Glutamatergic neuron (in vitro differentiated cells): ENCODE measurements around the gene ELF3. TPM values are rescaled to one million over a fixed set of nuclear protein-coding genes. Genes with fewer than 3 reads are reported as not detected.
"Not testable (repeated sequence)": the region's sequence is repeated elsewhere in the genome, so short reads cannot be mapped to it uniquely, and the experiment has no call there.

Source experiments
- DNase-seq: peaks from one replicate; pipeline ENCODE4 v3.0.0; 2022
- H3K27ac Mint-ChIP-seq: one replicate; pipeline ENCODE4 v1.8.0; 2020; ENCODE audit warnings: mild to moderate bottlenecking, mixed read lengths, inconsistent platforms; ENCODE audit not compliant: unreplicated experiment
- H3K27me3 Mint-ChIP-seq: one replicate; pipeline ENCODE4 v1.8.0; 2020; ENCODE audit warnings: mild to moderate bottlenecking, moderate library complexity, mixed read lengths, inconsistent platforms; ENCODE audit not compliant: unreplicated experiment
- H3K36me3 Mint-ChIP-seq: one replicate; pipeline ENCODE4 v1.8.0; 2020; ENCODE audit warnings: mild to moderate bottlenecking, mixed read lengths, inconsistent platforms; ENCODE audit not compliant: unreplicated experiment
- H3K4me1 Mint-ChIP-seq: one replicate; pipeline ENCODE4 v1.8.0; 2020; ENCODE audit warnings: mild to moderate bottlenecking, low read depth, mixed read lengths, inconsistent platforms; ENCODE audit not compliant: unreplicated experiment
- H3K4me3 Mint-ChIP-seq: one replicate; pipeline ENCODE4 v1.8.0; 2020; ENCODE audit warnings: mild to moderate bottlenecking, mixed read lengths, inconsistent platforms; ENCODE audit not compliant: unreplicated experiment
- H3K9me3 Mint-ChIP-seq: one replicate; pipeline ENCODE4 v1.8.0; 2020; ENCODE audit warnings: mild to moderate bottlenecking, moderate library complexity, mixed read lengths, inconsistent platforms; ENCODE audit not compliant: unreplicated experiment
- CTCF ChIP-seq: fragments of 200-600 bp; sonication (generic); IDR thresholded peaks from one replicate; pipeline ENCODE4 v1.5.0; 2021; ENCODE audit not compliant: partially characterized antibody, unreplicated experiment
- total RNA-seq: library from RNA; stranded (reverse); fragmentation: NEBNext Ultra II Directional; extraction: Animal tissue kit (Norgen Biotek cat#: 25700); gene quantifications from one replicate; pipeline ENCODE4 v1.2.1, GENCODE V29; 2021; ENCODE audit not compliant: unreplicated experiment

ELF3 gene
- total RNA-seq, 1 donor from 2014 or later, result 0.96 TPM

DNA sequence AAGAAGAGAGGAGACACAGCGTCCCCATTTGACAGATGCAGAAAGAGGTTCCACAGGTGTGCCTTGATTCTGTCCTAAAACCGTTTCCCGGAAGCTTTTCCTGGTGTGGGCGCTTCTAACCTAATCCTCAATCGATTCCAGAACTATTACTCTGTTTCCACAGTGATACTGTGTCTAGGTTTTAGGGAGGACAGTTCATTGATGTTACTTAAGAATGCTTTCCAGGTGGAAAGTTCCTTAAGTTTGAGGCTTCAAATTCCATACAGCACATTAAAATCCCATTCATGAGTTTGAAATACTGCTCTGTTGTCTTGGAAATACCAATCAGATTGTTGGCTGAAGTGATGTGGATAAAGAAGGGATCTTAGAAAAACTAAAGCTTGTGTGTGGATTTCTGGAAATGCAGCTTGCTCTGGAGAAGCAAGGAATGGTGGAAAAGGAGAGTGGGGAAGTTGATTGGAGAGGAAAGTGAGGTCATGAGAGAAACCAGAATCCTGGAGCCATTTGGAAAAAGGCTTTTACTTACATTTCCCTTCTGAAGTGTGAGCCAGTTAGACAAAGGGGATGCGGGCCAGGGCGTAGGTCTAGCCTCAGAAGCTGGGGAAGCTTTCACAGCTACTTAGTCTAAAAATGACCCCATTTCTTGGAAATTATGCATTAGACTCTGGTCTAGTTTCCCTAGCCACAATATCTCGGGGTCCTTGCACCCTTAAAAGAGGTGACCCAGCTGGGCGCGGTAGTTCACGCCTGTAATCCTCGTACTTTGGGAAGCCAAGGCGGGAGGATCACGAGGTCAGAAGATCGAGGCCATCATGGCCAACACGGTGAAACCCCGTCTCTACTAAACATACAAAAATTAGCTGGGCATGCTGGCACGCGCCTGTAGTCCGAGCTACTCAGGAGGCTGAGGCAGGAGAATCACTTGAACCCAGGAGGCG is 6.7 kb downstream of the ELF3 start:
- TF ChIP-seq CTCF, result no peak
- H3K27ac Mint-ChIP-seq, result no peak overlapping the region
- no peaks in the 10 kb centered on the region for H3K36me3 Mint-ChIP-seq
- peaks cover 4% of the 10 kb centered on the region for H3K27me3 Mint-ChIP-seq
- no peak for DNase-seq
- H3K4me1 Mint-ChIP-seq, result peaks cover 13% of the 10 kb centered on the region
- H3K9me3 Mint-ChIP-seq, result peaks cover 10% of the 10 kb centered on the region
- no peak overlapping the region for H3K4me3 Mint-ChIP-seq

GRCh38 chr1:202017749-202018467 is 7.5 kb downstream of the ELF3 start:
- peaks cover 4% of the 10 kb centered on the region for H3K27me3 Mint-ChIP-seq
- no peak for DNase-seq
- peaks cover 13% of the 10 kb centered on the region for H3K4me1 Mint-ChIP-seq
- no peak for TF ChIP-seq CTCF
- H3K4me3 Mint-ChIP-seq, result no peak overlapping the region
- H3K9me3 Mint-ChIP-seq, result peaks cover 10% of the 10 kb centered on the region
- no peak overlapping the region for H3K27ac Mint-ChIP-seq
- no peaks in the 10 kb centered on the region for H3K36me3 Mint-ChIP-seq

- H3K4me1 Mint-ChIP-seq, result peaks cover 19% of the 10 kb centered on the region
- no peaks in the 10 kb centered on the region for H3K36me3 Mint-ChIP-seq
- peaks cover 4% of the 10 kb centered on the region for H3K27me3 Mint-ChIP-seq
- TF ChIP-seq CTCF, result no peak
- H3K27ac Mint-ChIP-seq, result no peak overlapping the region
- DNase-seq, result no peak
- H3K9me3 Mint-ChIP-seq, result peaks cover 10% of the 10 kb centered on the region
- peak overlapping the region; percentile 0 for H3K4me3 Mint-ChIP-seq
Observed at GRCh38 chr1:202018468-202019234, 8.3 kb downstream of the ELF3 start.

DNA sequence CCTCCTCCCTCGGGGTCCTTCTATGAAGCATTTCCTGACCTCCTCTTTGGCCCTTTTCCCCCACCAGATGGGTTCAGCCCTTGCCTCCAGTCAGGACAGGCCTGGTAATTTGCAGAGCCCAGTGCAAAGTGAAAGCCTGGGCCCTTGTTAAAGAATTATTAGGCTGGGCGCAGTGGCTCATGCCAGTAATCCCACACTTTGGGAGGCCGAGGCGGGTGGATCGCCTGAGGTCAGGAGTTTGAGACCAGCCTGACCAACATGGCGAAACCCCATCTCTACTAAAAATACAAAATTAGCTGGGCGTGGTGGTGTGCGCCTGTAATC is 8.8 kb downstream of the ELF3 start:
- Mint-ChIP-seq H3K4me1 (peaks cover 19% of the 10 kb centered on the region), H3K27ac (peak overlapping the region; percentile 12)
- not testable (repeated sequence) for H3K36me3 Mint-ChIP-seq, H3K27me3 Mint-ChIP-seq, DNase-seq, H3K4me3 Mint-ChIP-seq, H3K9me3 Mint-ChIP-seq

- H3K27ac Mint-ChIP-seq, result no peak overlapping the region
- H3K4me1 Mint-ChIP-seq, result peaks cover 15% of the 10 kb centered on the region
- no peak for TF ChIP-seq CTCF
- peaks cover 7% of the 10 kb centered on the region for H3K9me3 Mint-ChIP-seq
- no peaks in the 10 kb centered on the region for H3K36me3 Mint-ChIP-seq
- peaks cover 2% of the 10 kb centered on the region for H3K27me3 Mint-ChIP-seq
- no peak for DNase-seq
- H3K4me3 Mint-ChIP-seq, result no peak overlapping the region
Observed at GRCh38 chr1:202023001-202023433, 12.6 kb downstream of the ELF3 start.
